ENCODE results near the gene NCOA7.
A peak's percentile ranks its signal among the peaks of the same experiment; 100 is the strongest.
"Not testable (repeated sequence)": the region's sequence is repeated elsewhere in the genome, so short reads cannot be mapped to it uniquely, and the experiment has no call there.

Gene NCOA7

GRCh38 chr6:125922322-125922860 lies 131.6 kb downstream of the NCOA7 start:
- DNase-seq: no peak

- DNase-seq: no peak
These were observed 132.7 kb downstream of the NCOA7 start for GRCh38 chr6:125923366-125923877.

- no peak for DNase-seq
These were observed 133.4 kb downstream of the NCOA7 start for GRCh38 chr6:125924169-125924568.

- DNase-seq: no peak
These were observed 134.1 kb downstream of the NCOA7 start for GRCh38 chr6:125924697-125925358.

GRCh38 chr6:125926711-125927110 lies 136.0 kb downstream of the NCOA7 start:
- DNase-seq: no peak

- DNase-seq: no peak
These were observed 137.0 kb downstream of the NCOA7 start for GRCh38 chr6:125927761-125928160.

- no peak for DNase-seq
These were observed 140.1 kb downstream of the NCOA7 start for GRCh38 chr6:125930765-125931418.

- DNase-seq: no peak
These were observed 141.1 kb downstream of the NCOA7 start for GRCh38 chr6:125931733-125932450.

- DNase-seq: no peak
These were observed 141.7 kb downstream of the NCOA7 start for GRCh38 chr6:125932451-125932795.

GRCh38 chr6:125935520-125935919 lies 144.8 kb downstream of the NCOA7 start:
- not testable (repeated sequence) for DNase-seq

- DNase-seq: no peak
These were observed 148.3 kb downstream of the NCOA7 start for GRCh38 chr6:125939026-125939425.

- DNase-seq: no peak
These were observed 149.0 kb downstream of the NCOA7 start for GRCh38 chr6:125939791-125940190.

GRCh38 chr6:125940247-125941041 lies 149.7 kb downstream of the NCOA7 start:
- DNase-seq: peak; percentile 68

- DNase-seq: peak; percentile 53
These were observed 152.1 kb downstream of the NCOA7 start for GRCh38 chr6:125942672-125943527.

- DNase-seq: no peak
These were observed 153.0 kb downstream of the NCOA7 start for GRCh38 chr6:125943528-125944433.

- DNase-seq: peak; percentile 27
These were observed 153.7 kb downstream of the NCOA7 start for GRCh38 chr6:125944434-125944816.

GRCh38 chr6:125944896-125945295 lies 154.1 kb downstream of the NCOA7 start:
- DNase-seq: no peak

GRCh38 chr6:125945378-125946141 lies 154.8 kb downstream of the NCOA7 start:
- peak; percentile 58 for DNase-seq

GRCh38 chr6:125947615-125948014 lies 156.9 kb downstream of the NCOA7 start:
- peak; percentile 32 for DNase-seq

- DNase-seq: no peak
These were observed 157.7 kb downstream of the NCOA7 start for GRCh38 chr6:125948455-125948854.

Data from fibroblast of skin of scalp (primary cell).